Smooth muscle cell (in vitro differentiated cells): ENCODE data around the gene RCL1. TPM values are rescaled to one million over a fixed set of nuclear protein-coding genes. Genes with fewer than 3 reads are reported as not detected.
"Not testable (repeated sequence)": the region's sequence is repeated elsewhere in the genome, so short reads cannot be mapped to it uniquely, and the experiment has no call there.

Source experiments
- DNase-seq: peaks from one replicate; lab custom pipeline; 2025; ENCODE audit not compliant: unreplicated experiment; lab: John Stamatoyannopoulos, UW
- H2AFZ ChIP-seq: fragments of 200-600 bp; sonication (generic); 2 replicates; pipeline ENCODE4 v1.6.0; 2016; ENCODE audit warnings: antibody characterized with exemption, low read depth, mild to moderate bottlenecking
- H3F3A ChIP-seq: fragments of 200-600 bp; sonication (generic); 2 replicates; pipeline ENCODE4 v1.6.0; 2017; ENCODE audit warnings: antibody characterized with exemption, low read depth
- H3K27ac ChIP-seq: fragments of 200-600 bp; sonication (generic); 2 replicates; pipeline ENCODE4 v1.5.1; 2016; ENCODE audit warnings: low read depth, mild to moderate bottlenecking
- H3K27me3 ChIP-seq: fragments of 200-600 bp; sonication (generic); 2 replicates; pipeline ENCODE4 v1.6.1; 2016; ENCODE audit warnings: low read depth, mild to moderate bottlenecking
- H3K36me3 ChIP-seq: fragments of 200-600 bp; sonication (generic); 2 replicates; pipeline ENCODE4 v1.5.1; 2016; ENCODE audit warnings: low read depth
- H3K4me1 ChIP-seq: fragments of 200-600 bp; sonication (generic); 2 replicates; pipeline ENCODE4 v1.5.1; 2016; ENCODE audit warnings: low read depth
- H3K4me2 ChIP-seq: fragments of 200-600 bp; sonication (generic); 2 replicates; pipeline ENCODE4 v1.6.0; 2016; ENCODE audit warnings: mild to moderate bottlenecking
- H3K4me3 ChIP-seq: fragments of 200-600 bp; sonication (generic); 2 replicates; pipeline ENCODE4 v1.5.1; 2016; ENCODE audit warnings: mild to moderate bottlenecking
- H3K79me2 ChIP-seq: fragments of 200-600 bp; sonication (generic); 2 replicates; pipeline ENCODE4 v1.6.0; 2016; ENCODE audit warnings: low read depth, mild to moderate bottlenecking
- H3K9ac ChIP-seq: fragments of 200-600 bp; sonication (generic); 2 replicates; pipeline ENCODE4 v1.6.0; 2016; ENCODE audit warnings: low read depth
- H3K9me3 ChIP-seq: fragments of 200-600 bp; sonication (generic); replicated peaks from 2 replicates; pipeline ENCODE4 v1.5.1; 2016; ENCODE audit warnings: low read depth
- H4K20me1 ChIP-seq: fragments of 200-600 bp; sonication (generic); 2 replicates; pipeline ENCODE4 v1.6.0; 2016; ENCODE audit warnings: low read depth
- CTCF ChIP-seq: fragments of 200-600 bp; sonication (generic); IDR thresholded peaks from 2 replicates; pipeline ENCODE4 v1.5.1; 2017; ENCODE audit warnings: borderline replicate concordance, mild to moderate bottlenecking, antibody characterized with exemption; ENCODE audit not compliant: insufficient read depth, poor library complexity, severe bottlenecking
- WGBS: methylation state at CpG from one replicate; pipeline ENCODE4 v1.1.7; 2016; ENCODE audit warnings: low lambda C conversion rate; 5-methylcytosine and 5-hydroxymethylcytosine counted together
- polyA plus RNA-seq: library from polyadenylated mRNA; unstranded; fragments of >200 nt; fragmentation: Nextera tagmentation; extraction: Ambion mirVana; gene quantifications from 2 replicates; pipeline ENCODE4 v1.2.1, GENCODE V29; 2016
- total RNA-seq: library from RNA; depleted of rRNA; stranded (reverse); fragments of >200 nt; gene quantifications from 2 replicates; pipeline ENCODE4 v1.2.3, GENCODE V29; 2014

The RCL1 gene
- total and polyA plus RNA-seq, 2 experiments from 2014 or later, result 7.9 to 11.1 TPM

DNA sequence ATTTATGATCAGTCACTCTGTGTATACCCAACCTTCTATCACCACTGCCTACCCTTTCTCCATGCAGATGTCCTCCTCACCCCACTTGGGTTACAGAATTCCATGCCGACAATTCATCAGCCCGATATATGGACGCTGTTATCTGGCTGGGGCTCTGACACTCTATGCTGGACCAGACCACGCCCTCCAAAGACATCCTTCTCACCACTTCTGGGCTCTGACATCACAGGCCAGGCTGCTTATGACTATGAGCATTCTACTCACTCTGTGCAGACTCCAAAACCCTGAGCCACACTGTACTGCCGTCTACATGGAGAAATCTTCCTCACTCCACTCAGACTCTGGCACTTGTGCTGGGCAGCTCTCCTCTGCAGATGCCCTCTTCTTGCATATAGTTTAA is 44.1 kb upstream of the RCL1 start:
- DNase-seq, result no peak
- Histone ChIP-seq H3K9me3 (no peaks in the 10 kb centered on the region), H3K27me3 (no peaks in the 10 kb centered on the region), H4K20me1 (no peaks in the 10 kb centered on the region), H3K36me3 (no peaks in the 10 kb centered on the region), H3K4me3 (no peak overlapping the region), H3K9ac (no peak overlapping the region), H2AFZ (no peak overlapping the region), H3K27ac (no peak overlapping the region), H3K79me2 (no peaks in the 10 kb centered on the region), H3F3A (no peaks in the 10 kb centered on the region), H3K4me1 (no peaks in the 10 kb centered on the region), H3K4me2 (no peak overlapping the region)
- 62% methylated on average over 5 of the region's 5 CpGs for WGBS
- TF ChIP-seq CTCF, result no peak

- H3K9me3 ChIP-seq, result no peaks in the 10 kb centered on the region
These were observed 42.6 kb upstream of the RCL1 start for GRCh38 chr9:4750023-4750673.

GRCh38 chr9:4754530-4754929 is 38.2 kb upstream of the RCL1 start:
- not testable (repeated sequence) for H3K27ac ChIP-seq, H3K4me2 ChIP-seq, H2AFZ ChIP-seq, H3F3A ChIP-seq, H3K4me3 ChIP-seq, H3K9ac ChIP-seq, H3K9me3 ChIP-seq, H3K27me3 ChIP-seq, H3K4me1 ChIP-seq, DNase-seq, H3K36me3 ChIP-seq, H4K20me1 ChIP-seq, H3K79me2 ChIP-seq

More at GRCh38 chr9:4750023-4750673, 42.6 kb upstream of the RCL1 start:
- peak overlapping the region; percentile 52 for H3K27ac ChIP-seq
- no peak overlapping the region for H2AFZ ChIP-seq
- H3K36me3 ChIP-seq, result no peaks in the 10 kb centered on the region
- TF ChIP-seq CTCF, result peak; percentile 60
- WGBS, result 14% methylated on average over 8 of the region's 8 CpGs
- H3K9ac ChIP-seq, result no peak overlapping the region
- H3K79me2 ChIP-seq, result no peaks in the 10 kb centered on the region
- peak overlapping the region; percentile 64 for H3K4me2 ChIP-seq
- no peak for DNase-seq
- H3F3A ChIP-seq, result no peaks in the 10 kb centered on the region
- H3K4me1 ChIP-seq, result no peaks in the 10 kb centered on the region
- no peak overlapping the region for H3K4me3 ChIP-seq
- no peaks in the 10 kb centered on the region for H4K20me1 ChIP-seq
- no peaks in the 10 kb centered on the region for H3K27me3 ChIP-seq

DNA sequence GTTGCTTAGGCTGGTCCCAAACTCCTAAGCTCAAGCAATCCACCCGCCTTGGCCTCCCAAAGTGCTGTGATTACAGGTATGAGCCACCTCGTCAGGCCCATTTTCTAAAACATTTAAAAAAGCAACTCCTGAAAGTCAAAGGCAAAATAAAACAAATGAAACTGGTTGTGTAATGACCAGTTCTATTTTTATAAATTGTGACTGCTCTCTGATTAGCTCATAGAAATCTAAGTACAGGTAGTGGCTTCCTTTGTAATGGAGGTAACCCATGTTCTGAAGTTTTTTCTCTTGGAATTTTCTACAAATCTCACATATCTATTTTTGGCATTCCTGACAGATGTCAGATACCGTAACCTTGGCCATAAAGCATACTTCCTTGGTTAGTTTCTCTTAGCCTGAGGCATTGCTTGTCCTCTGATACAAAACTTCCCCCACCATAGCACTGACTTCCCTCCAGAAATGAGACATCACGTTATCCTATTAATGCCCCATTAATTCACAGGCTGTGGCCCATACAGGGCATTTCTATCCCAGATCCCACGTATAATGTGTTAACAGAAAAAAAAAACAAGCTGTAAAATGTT is 37.6 kb upstream of the RCL1 start:
- Histone ChIP-seq H2AFZ (no peak overlapping the region), H3K36me3 (no peaks in the 10 kb centered on the region), H4K20me1 (no peaks in the 10 kb centered on the region), H3K4me2 (no peak overlapping the region), H3K79me2 (no peaks in the 10 kb centered on the region), H3K4me3 (no peak overlapping the region), H3K27me3 (no peaks in the 10 kb centered on the region), H3K9me3 (no peaks in the 10 kb centered on the region), H3K9ac (no peak overlapping the region), H3K4me1 (no peaks in the 10 kb centered on the region), H3K27ac (no peak overlapping the region), H3F3A (no peaks in the 10 kb centered on the region)
- 60% methylated on average over 5 of the region's 5 CpGs for WGBS
- TF ChIP-seq CTCF, result no peak
- DNase-seq, result no peak
